ENCODE data around the gene RPUSD1. TPM values are rescaled to one million over a fixed set of nuclear protein-coding genes. Genes with fewer than 3 reads are reported as not detected.
A peak's percentile ranks its signal among the peaks of the same experiment; 100 is the strongest.

Gene RPUSD1
- total and polyA plus RNA-seq, 11 donors: 7.1 to 25.7 (median 10.9) TPM

- H3K27ac ChIP-seq: peak within 1 kb of the TSS in 11 of 12 donors; percentile 52 to 87 (median 74)
- H3K36me3 ChIP-seq: peaks cover 0 to 11% (median 0%) of the 10 kb centered on the region in 9 donors
- H3K9me3 ChIP-seq: no peaks in the 10 kb centered on the region
- H3K4me3 ChIP-seq: peak within 1 kb of the TSS; percentile 72 to 100 (median 94)
- intact Hi-C loops (cut with DNase I): loop anchor here in 1 of 10 donors (1.0 kb wide), 1 partner anchor 77 kb away; no protein-coding TSS in a partner anchor
- TF ChIP-seq CTCF (IDR thresholded peaks at IDR 0.05) (no peak), POLR2A (IDR thresholded peaks at IDR 0.05) (no peak)
- ATAC-seq (peak; percentile 89 to 96 (median 92)), DNase-seq (peak; percentile 92 to 95 (median 93))
- 0 to 1% (median 1%) methylated on average over 20 to 97 of the region's 97 CpGs for WGBS, 4 donors
- peaks cover 0 to 36% (median 17%) of the 10 kb centered on the region in 12 donors for H3K4me1 ChIP-seq
- H3K27me3 ChIP-seq: no peaks in the 10 kb centered on the region
Measured at GRCh38 chr16:788399-789126, 382 bp upstream of the RPUSD1 start, which contains the start of gene CHTF18. CHTF18 (plus strand) TSS chr16:788620; CDS start chr16:788685, 65 bp downstream.

GRCh38 chr16:787321-787966, 737 bp downstream of the RPUSD1 start:
- H3K4me3 ChIP-seq: peak overlapping the region; percentile 72 to 100 (median 91)
- peaks cover 0 to 37% (median 17%) of the 10 kb centered on the region in 12 donors for H3K4me1 ChIP-seq
- DNase-seq (no peak), ATAC-seq (no peak)
- WGBS, 4 donors: 34 to 57% (median 41%) methylated on average over 21 to 47 of the region's 47 CpGs
- no peaks in the 10 kb centered on the region for H3K9me3 ChIP-seq
- peaks cover 0 to 10% (median 0%) of the 10 kb centered on the region in 9 donors for H3K27me3 ChIP-seq
- TF ChIP-seq CTCF (IDR thresholded peaks at IDR 0.05) (no peak), POLR2A (IDR thresholded peaks at IDR 0.05) (no peak)
- peaks cover 0 to 11% (median 0%) of the 10 kb centered on the region in 9 donors for H3K36me3 ChIP-seq
- peak overlapping the region in 8 of 12 donors; percentile 66 to 87 (median 74) for H3K27ac ChIP-seq
- intact Hi-C loops (cut with DNase I): loop anchor here in 3 of 10 donors (2.0 kb wide), 1 partner anchor 77 kb away; no protein-coding TSS in a partner anchor

GRCh38 chr16:785563-786535, 2.3 kb downstream of the RPUSD1 start:
- Histone ChIP-seq H3K4me1 (peaks cover 0 to 37% (median 17%) of the 10 kb centered on the region in 12 donors), H3K27ac (no peak overlapping the region), H3K9me3 (no peaks in the 10 kb centered on the region), H3K4me3 (no peak overlapping the region), H3K36me3 (peaks cover 0 to 11% (median 0%) of the 10 kb centered on the region in 9 donors), H3K27me3 (peaks cover 0 to 25% (median 5%) of the 10 kb centered on the region in 9 donors)
- WGBS, 4 donors: 62 to 83% (median 66%) methylated on average over 43 to 58 of the region's 58 CpGs
- no peak for TF ChIP-seq POLR2A (IDR thresholded peaks at IDR 0.05)
- TF ChIP-seq CTCF (IDR thresholded peaks at IDR 0.05): peak; percentile 54 to 79 (median 66)
- ATAC-seq: peak in 3 of 4 donors; percentile 4 to 36 (median 23)
- intact Hi-C loops (cut with DNase I): loop anchor here in 9 of 10 donors (1.0 to 2.0 kb wide), 2 partner anchors 75 kb away; no protein-coding TSS in a partner anchor
- DNase-seq: peak; percentile 43 to 87 (median 66)

Data from heart left ventricle (tissue), 16 donors.